ENCODE results near the gene DUSP3. TPM values are rescaled to one million over a fixed set of nuclear protein-coding genes. Genes with fewer than 3 reads are reported as not detected.

Gene DUSP3
- total RNA-seq, 2 experiments from 2014 or later, result 10.6 to 12.6 TPM

DNA sequence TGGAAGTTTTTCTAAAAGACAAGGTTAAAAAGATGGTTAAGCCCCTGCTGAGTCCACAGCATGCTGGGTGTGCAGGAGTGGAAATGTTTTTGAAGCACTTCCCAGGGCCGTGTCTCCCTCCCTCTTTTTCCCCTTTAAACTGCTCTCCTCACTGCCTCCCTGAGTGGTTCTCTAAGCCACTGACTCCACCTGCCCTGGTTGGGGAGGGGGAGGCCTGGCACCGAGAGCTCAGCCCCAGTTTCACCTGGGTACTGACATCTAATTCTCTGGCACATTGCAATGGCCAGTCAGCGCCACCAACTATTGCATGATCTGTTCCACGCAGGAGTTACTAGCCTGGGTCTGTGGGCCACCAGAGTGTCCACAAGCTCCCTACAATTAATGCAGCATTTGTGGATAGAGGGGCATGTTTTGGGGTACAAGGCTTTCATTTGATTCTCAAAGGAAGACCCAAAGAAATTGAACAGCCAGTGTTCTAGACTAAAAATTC, 31.5 kb upstream of the DUSP3 start:
- Mint-ChIP-seq H3K9me3 (no peaks in the 10 kb centered on the region), H3K4me1 (ENCODE audit: low read depth) (no peaks in the 10 kb centered on the region), H3K4me3 (no peak overlapping the region), H3K27ac (no peak overlapping the region), H3K27me3 (peaks cover 12% of the 10 kb centered on the region), H3K36me3 (ENCODE audit: low read depth) (no peaks in the 10 kb centered on the region)
- no peaks in the 10 kb centered on the region for H3K9me3 ChIP-seq (ENCODE audit: control insufficient read depth in 1 of 2, insufficient read depth in 1 of 2, low read length in 2 of 2)
- TF ChIP-seq, protein P1, sequence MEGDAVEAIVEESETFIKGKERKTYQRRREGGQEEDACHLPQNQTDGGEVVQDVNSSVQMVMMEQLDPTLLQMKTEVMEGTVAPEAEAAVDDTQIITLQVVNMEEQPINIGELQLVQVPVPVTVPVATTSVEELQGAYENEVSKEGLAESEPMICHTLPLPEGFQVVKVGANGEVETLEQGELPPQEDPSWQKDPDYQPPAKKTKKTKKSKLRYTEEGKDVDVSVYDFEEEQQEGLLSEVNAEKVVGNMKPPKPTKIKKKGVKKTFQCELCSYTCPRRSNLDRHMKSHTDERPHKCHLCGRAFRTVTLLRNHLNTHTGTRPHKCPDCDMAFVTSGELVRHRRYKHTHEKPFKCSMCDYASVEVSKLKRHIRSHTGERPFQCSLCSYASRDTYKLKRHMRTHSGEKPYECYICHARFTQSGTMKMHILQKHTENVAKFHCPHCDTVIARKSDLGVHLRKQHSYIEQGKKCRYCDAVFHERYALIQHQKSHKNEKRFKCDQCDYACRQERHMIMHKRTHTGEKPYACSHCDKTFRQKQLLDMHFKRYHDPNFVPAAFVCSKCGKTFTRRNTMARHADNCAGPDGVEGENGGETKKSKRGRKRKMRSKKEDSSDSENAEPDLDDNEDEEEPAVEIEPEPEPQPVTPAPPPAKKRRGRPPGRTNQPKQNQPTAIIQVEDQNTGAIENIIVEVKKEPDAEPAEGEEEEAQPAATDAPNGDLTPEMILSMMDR (IDR thresholded peaks at IDR 0.05), result no peak
- intact Hi-C loops (cut with DNase I, micrococcal nuclease), result no loop called here
- DNase-seq, result no peak
- CTCF ChIA-PET, result no interaction called here
- no peak overlapping the region for H3K27ac ChIP-seq (ENCODE audit: low read depth in 1 of 2, low read length in 2 of 2)
- POLR2A ChIA-PET, result no interaction called here
- no peak overlapping the region for H3K4me3 ChIP-seq (ENCODE audit: low read length)
- ATAC-seq (ENCODE audit: poor library complexity), result no peak
- no peaks in the 10 kb centered on the region for H3K4me1 ChIP-seq (ENCODE audit: insufficient read depth, low read length)
- H3K36me3 ChIP-seq (ENCODE audit: insufficient read depth, low read length), result no peaks in the 10 kb centered on the region
- H3K27me3 ChIP-seq (ENCODE audit: control insufficient read depth in 1 of 2, insufficient read depth in 2 of 2, low read length in 2 of 2), result no peaks in the 10 kb centered on the region

DNA sequence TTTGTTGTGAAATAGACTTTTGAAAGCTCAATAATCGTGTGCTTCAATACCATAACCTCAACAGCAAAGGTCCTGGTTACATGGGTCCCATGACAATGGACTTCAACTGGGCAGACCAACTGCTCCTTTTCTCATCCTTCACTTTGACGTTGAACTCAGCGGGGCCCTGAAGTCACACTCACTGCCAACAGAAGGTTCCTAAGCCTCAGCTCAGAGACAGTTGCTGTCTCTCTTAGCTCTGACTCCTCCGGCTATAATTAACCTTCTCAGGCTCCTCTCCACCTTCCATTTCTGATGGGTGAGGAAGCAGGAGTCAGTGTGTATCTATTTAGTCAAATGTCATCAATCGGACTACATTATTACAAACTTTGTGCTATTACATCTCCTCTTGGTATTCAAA, 30.3 kb upstream of the DUSP3 start:
- ChIA-PET CTCF (no interaction called here), POLR2A (no interaction called here)
- Histone ChIP-seq H3K4me3 (ENCODE audit: low read length) (no peak overlapping the region), H3K27ac (ENCODE audit: low read depth in 1 of 2, low read length in 2 of 2) (no peak overlapping the region), H3K36me3 (ENCODE audit: insufficient read depth, low read length) (no peaks in the 10 kb centered on the region), H3K9me3 (ENCODE audit: control insufficient read depth in 1 of 2, insufficient read depth in 1 of 2, low read length in 2 of 2) (no peaks in the 10 kb centered on the region), H3K4me1 (ENCODE audit: insufficient read depth, low read length) (no peaks in the 10 kb centered on the region), H3K27me3 (ENCODE audit: control insufficient read depth in 1 of 2, insufficient read depth in 2 of 2, low read length in 2 of 2) (peaks cover 0 to 2% of the 10 kb centered on the region in 2 experiments)
- H3K4me1 Mint-ChIP-seq (ENCODE audit: low read depth), result no peaks in the 10 kb centered on the region
- TF ChIP-seq, protein P1 (IDR thresholded peaks at IDR 0.05), result no peak
- no peak for ATAC-seq (ENCODE audit: poor library complexity)
- no peaks in the 10 kb centered on the region for H3K9me3 Mint-ChIP-seq
- H3K27ac Mint-ChIP-seq, result no peak overlapping the region
- H3K27me3 Mint-ChIP-seq, result peaks cover 22% of the 10 kb centered on the region
- no peak overlapping the region for H3K4me3 Mint-ChIP-seq
- no peak for DNase-seq
- intact Hi-C loops (cut with DNase I, micrococcal nuclease), result loop anchor here in 1 of 2 experiments (5.0 kb wide), 1 partner anchor 273 kb away; no protein-coding TSS in a partner anchor
- no peaks in the 10 kb centered on the region for H3K36me3 Mint-ChIP-seq (ENCODE audit: low read depth)

GRCh38 chr17:43808076-43808475, 29.3 kb upstream of the DUSP3 start:
- no peak for ATAC-seq (ENCODE audit: poor library complexity)
- CTCF ChIA-PET, result no interaction called here
- intact Hi-C loops (cut with DNase I, micrococcal nuclease), result loop anchor here in 1 of 2 experiments (5.0 kb wide), 1 partner anchor 274 kb away; no protein-coding TSS in a partner anchor

More at GRCh38 chr17:43808076-43808475, 29.3 kb upstream of the DUSP3 start:
- H3K9me3 ChIP-seq (ENCODE audit: control insufficient read depth in 1 of 2, insufficient read depth in 1 of 2, low read length in 2 of 2), result no peaks in the 10 kb centered on the region
- DNase-seq, result no peak
- TF ChIP-seq, protein P1 (IDR thresholded peaks at IDR 0.05), result no peak
- Mint-ChIP-seq H3K4me3 (no peak overlapping the region), H3K36me3 (ENCODE audit: low read depth) (no peaks in the 10 kb centered on the region), H3K27ac (no peak overlapping the region), H3K4me1 (ENCODE audit: low read depth) (no peaks in the 10 kb centered on the region), H3K9me3 (no peaks in the 10 kb centered on the region), H3K27me3 (peaks cover 28% of the 10 kb centered on the region)
- no peak overlapping the region for H3K4me3 ChIP-seq (ENCODE audit: low read length)
- peaks cover 0 to 6% of the 10 kb centered on the region in 2 experiments for H3K27me3 ChIP-seq (ENCODE audit: control insufficient read depth in 1 of 2, insufficient read depth in 2 of 2, low read length in 2 of 2)
- H3K4me1 ChIP-seq (ENCODE audit: insufficient read depth, low read length), result no peaks in the 10 kb centered on the region
- no peaks in the 10 kb centered on the region for H3K36me3 ChIP-seq (ENCODE audit: insufficient read depth, low read length)
- no peak overlapping the region for H3K27ac ChIP-seq (ENCODE audit: low read depth in 1 of 2, low read length in 2 of 2)
- POLR2A ChIA-PET, result no interaction called here

Measured in CD4-positive, alpha-beta T cell (primary cell).